C4-2B (cell line): ENCODE results near the gene BAIAP3.
A peak's percentile ranks its signal among the peaks of the same experiment; 100 is the strongest.

Source experiments
- H3K27ac ChIP-seq: fragments of 450-650 bp; 2 replicates; pipeline ENCODE4 v1.5.1; 2017
- CTCF ChIP-seq: fragments of 450-650 bp; conservative IDR thresholded peaks from 2 replicates; pipeline ENCODE4 v1.5.1; 2017; ENCODE audit warnings: mild to moderate bottlenecking
- ZFX ChIP-seq: fragments of 450-650 bp; IDR thresholded peaks from 2 replicates; pipeline ENCODE4 v1.6.1; 2017

Gene BAIAP3

GRCh38 chr16:1333149-1333812 is at the start of gene BAIAP3:
Gene BAIAP3, plus strand, starts transcription at chr16:1333645. Its CDS starts 4,905 bp downstream, at chr16:1338550.
- peak within 1 kb of the TSS; percentile 69; the same call in 1 of the 2 replicates for H3K27ac ChIP-seq
- TF ChIP-seq ZFX = no peak

GRCh38 chr16:1283996-1284616 is 49.3 kb upstream of the BAIAP3 start:
- TF ChIP-seq CTCF = no peak
- TF ChIP-seq ZFX = no peak
- H3K27ac ChIP-seq = no peak overlapping the region

GRCh38 chr16:1285669-1286512 is 47.6 kb upstream of the BAIAP3 start:
- no peak for TF ChIP-seq ZFX
- no peak for TF ChIP-seq CTCF
- no peak overlapping the region for H3K27ac ChIP-seq

GRCh38 chr16:1286513-1287094 is 46.8 kb upstream of the BAIAP3 start:
- H3K27ac ChIP-seq = no peak overlapping the region
- TF ChIP-seq ZFX = no peak
- no peak for TF ChIP-seq CTCF

GRCh38 chr16:1287982-1288670 is 45.3 kb upstream of the BAIAP3 start:
- TF ChIP-seq CTCF = no peak
- TF ChIP-seq ZFX = no peak
- no peak overlapping the region for H3K27ac ChIP-seq

- no peak for TF ChIP-seq ZFX
- no peak for TF ChIP-seq CTCF
- no peak overlapping the region for H3K27ac ChIP-seq
These were observed 44.5 kb upstream of the BAIAP3 start for GRCh38 chr16:1288813-1289476.

GRCh38 chr16:1289477-1289866 is 44.0 kb upstream of the BAIAP3 start:
- H3K27ac ChIP-seq = no peak overlapping the region
- TF ChIP-seq ZFX (no peak), CTCF (no peak)
